Measurements from ENCODE around the gene C22orf23. TPM values are rescaled to one million over a fixed set of nuclear protein-coding genes. Genes with fewer than 3 reads are reported as not detected.
A peak's percentile ranks its signal among the peaks of the same experiment; 100 is the strongest.

The C22orf23 gene
- total and polyA plus RNA-seq, 4 donors: 0.18 TPM; not detected in 3

GRCh38 chr22:37917874-37918548 lies 35.4 kb downstream of the C22orf23 start:
- DNase-seq: no peak
- H3K4me3 ChIP-seq (ENCODE audit: low read length in 2 of 2): no peak overlapping the region
- H3K4me1 ChIP-seq (ENCODE audit: control insufficient read depth in 1 of 2, insufficient read depth in 2 of 2, low read length in 2 of 2): no peaks in the 10 kb centered on the region
- WGBS, 2 donors: 92 to 94% methylated on average over 4 of the region's 4 CpGs
- intact Hi-C loops (cut with DNase I): no loop called here
- H3K36me3 ChIP-seq (ENCODE audit: control insufficient read depth in 1 of 2, insufficient read depth in 2 of 2, low read length in 1 of 2): peaks cover 0 to 13% of the 10 kb centered on the region in 2 donors
- H3K27me3 ChIP-seq (ENCODE audit: control insufficient read depth in 1 of 2, insufficient read depth in 2 of 2, low read length in 1 of 2): no peaks in the 10 kb centered on the region
- H3K9me3 ChIP-seq (ENCODE audit: control insufficient read depth, low read length): no peaks in the 10 kb centered on the region
- no peak for ATAC-seq (ENCODE audit: low FRiP score)
- H3K27ac ChIP-seq (ENCODE audit: low read depth in 1 of 2, low read length in 2 of 2): no peak overlapping the region

GRCh38 chr22:37916311-37916710 lies 37.1 kb downstream of the C22orf23 start:
- no peaks in the 10 kb centered on the region for H3K4me1 ChIP-seq (ENCODE audit: control insufficient read depth in 1 of 2, insufficient read depth in 2 of 2, low read length in 2 of 2)
- no peaks in the 10 kb centered on the region for H3K27me3 ChIP-seq (ENCODE audit: control insufficient read depth in 1 of 2, insufficient read depth in 2 of 2, low read length in 1 of 2)
- ATAC-seq (ENCODE audit: low FRiP score): no peak
- no peak overlapping the region for H3K27ac ChIP-seq (ENCODE audit: low read depth in 1 of 2, low read length in 2 of 2)
- 87% methylated on average over 5 of the region's 5 CpGs for WGBS, 2 donors
- DNase-seq: no peak
- intact Hi-C loops (cut with DNase I): no loop called here
- H3K4me3 ChIP-seq (ENCODE audit: low read length in 2 of 2): no peak overlapping the region
- peaks cover 0 to 9% of the 10 kb centered on the region in 2 donors for H3K36me3 ChIP-seq (ENCODE audit: control insufficient read depth in 1 of 2, insufficient read depth in 2 of 2, low read length in 1 of 2)
- no peaks in the 10 kb centered on the region for H3K9me3 ChIP-seq (ENCODE audit: control insufficient read depth, low read length)

- ATAC-seq (ENCODE audit: low FRiP score): no peak
Measured at GRCh38 chr22:37913233-37913721, 40.1 kb downstream of the C22orf23 start.

GRCh38 chr22:37912171-37912570 lies 41.2 kb downstream of the C22orf23 start:
- DNase-seq (no peak), ATAC-seq (ENCODE audit: low FRiP score) (no peak)
- Histone ChIP-seq H3K27ac (ENCODE audit: low read depth in 1 of 2, low read length in 2 of 2) (no peak overlapping the region), H3K4me3 (ENCODE audit: low read length in 2 of 2) (no peak overlapping the region), H3K4me1 (ENCODE audit: control insufficient read depth in 1 of 2, insufficient read depth in 2 of 2, low read length in 2 of 2) (no peaks in the 10 kb centered on the region), H3K9me3 (ENCODE audit: control insufficient read depth, low read length) (no peaks in the 10 kb centered on the region), H3K27me3 (ENCODE audit: control insufficient read depth in 1 of 2, insufficient read depth in 2 of 2, low read length in 1 of 2) (no peaks in the 10 kb centered on the region), H3K36me3 (ENCODE audit: control insufficient read depth in 1 of 2, insufficient read depth in 2 of 2, low read length in 1 of 2) (peaks cover 0 to 2% of the 10 kb centered on the region in 2 donors)
- intact Hi-C loops (cut with DNase I): no loop called here
- WGBS, 2 donors: 81 to 85% methylated on average over 8 of the region's 8 CpGs

More at GRCh38 chr22:37913233-37913721, 40.1 kb downstream of the C22orf23 start:
- no peak for DNase-seq
- no peaks in the 10 kb centered on the region for H3K9me3 ChIP-seq (ENCODE audit: control insufficient read depth, low read length)
- H3K36me3 ChIP-seq (ENCODE audit: control insufficient read depth in 1 of 2, insufficient read depth in 2 of 2, low read length in 1 of 2): peaks cover 0 to 5% of the 10 kb centered on the region in 2 donors
- H3K27ac ChIP-seq (ENCODE audit: low read depth in 1 of 2, low read length in 2 of 2): no peak overlapping the region
- intact Hi-C loops (cut with DNase I): no loop called here
- WGBS, 2 donors: 86 to 88% methylated on average over 7 of the region's 7 CpGs
- H3K27me3 ChIP-seq (ENCODE audit: control insufficient read depth in 1 of 2, insufficient read depth in 2 of 2, low read length in 1 of 2): no peaks in the 10 kb centered on the region
- no peaks in the 10 kb centered on the region for H3K4me1 ChIP-seq (ENCODE audit: control insufficient read depth in 1 of 2, insufficient read depth in 2 of 2, low read length in 2 of 2)
- no peak overlapping the region for H3K4me3 ChIP-seq (ENCODE audit: low read length in 2 of 2)

DNA sequence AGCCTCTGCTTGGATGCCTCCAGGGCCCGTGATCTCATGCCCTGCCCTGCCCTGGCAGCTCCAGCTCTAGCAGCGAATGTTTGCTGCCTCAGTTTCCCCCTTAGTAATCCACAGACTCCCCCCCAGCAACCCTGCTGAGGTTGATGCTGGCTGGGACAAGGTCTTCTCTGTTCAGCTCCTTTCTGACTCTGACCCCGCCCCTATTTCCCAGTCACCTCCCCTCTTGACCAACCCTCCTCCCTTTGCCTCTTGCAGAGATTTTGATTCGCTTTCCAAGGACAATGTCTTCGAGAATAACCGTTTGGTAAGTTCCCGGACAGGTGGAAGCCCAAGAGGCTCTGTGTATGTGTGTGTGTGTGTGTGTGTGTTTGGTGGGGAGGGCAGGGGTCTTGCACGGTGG lies 41.7 kb downstream of the C22orf23 start:
- H3K27me3 ChIP-seq (ENCODE audit: control insufficient read depth in 1 of 2, insufficient read depth in 2 of 2, low read length in 1 of 2): no peaks in the 10 kb centered on the region
- 78% methylated on average over 8 of the region's 8 CpGs for WGBS, 2 donors
- peaks cover 0 to 2% of the 10 kb centered on the region in 2 donors for H3K36me3 ChIP-seq (ENCODE audit: control insufficient read depth in 1 of 2, insufficient read depth in 2 of 2, low read length in 1 of 2)
- no peak for ATAC-seq (ENCODE audit: low FRiP score)
- no peaks in the 10 kb centered on the region for H3K4me1 ChIP-seq (ENCODE audit: control insufficient read depth in 1 of 2, insufficient read depth in 2 of 2, low read length in 2 of 2)
- no peak overlapping the region for H3K27ac ChIP-seq (ENCODE audit: low read depth in 1 of 2, low read length in 2 of 2)
- H3K4me3 ChIP-seq (ENCODE audit: low read length in 2 of 2): no peak overlapping the region
- intact Hi-C loops (cut with DNase I): no loop called here
- no peak for DNase-seq
- H3K9me3 ChIP-seq (ENCODE audit: control insufficient read depth, low read length): no peaks in the 10 kb centered on the region

- ATAC-seq (ENCODE audit: low FRiP score) (peak; percentile 63), DNase-seq (no peak)
- intact Hi-C loops (cut with DNase I): no loop called here
- Histone ChIP-seq H3K4me3 (ENCODE audit: low read length in 2 of 2) (no peak overlapping the region), H3K27me3 (ENCODE audit: control insufficient read depth in 1 of 2, insufficient read depth in 2 of 2, low read length in 1 of 2) (no peaks in the 10 kb centered on the region), H3K27ac (ENCODE audit: low read depth in 1 of 2, low read length in 2 of 2) (no peak overlapping the region), H3K36me3 (ENCODE audit: control insufficient read depth in 1 of 2, insufficient read depth in 2 of 2, low read length in 1 of 2) (no peaks in the 10 kb centered on the region), H3K9me3 (ENCODE audit: control insufficient read depth, low read length) (no peaks in the 10 kb centered on the region), H3K4me1 (ENCODE audit: control insufficient read depth in 1 of 2, insufficient read depth in 2 of 2, low read length in 2 of 2) (no peaks in the 10 kb centered on the region)
- 34% methylated on average over 15 of the region's 15 CpGs for WGBS, 2 donors
Measured at GRCh38 chr22:37910890-37911672, 42.3 kb downstream of the C22orf23 start.

- H3K27me3 ChIP-seq (ENCODE audit: control insufficient read depth in 1 of 2, insufficient read depth in 2 of 2, low read length in 1 of 2): no peaks in the 10 kb centered on the region
- H3K9me3 ChIP-seq (ENCODE audit: control insufficient read depth, low read length): no peaks in the 10 kb centered on the region
- no peak for ATAC-seq (ENCODE audit: low FRiP score)
- H3K36me3 ChIP-seq (ENCODE audit: control insufficient read depth in 1 of 2, insufficient read depth in 2 of 2, low read length in 1 of 2): no peaks in the 10 kb centered on the region
- no peak overlapping the region for H3K4me3 ChIP-seq (ENCODE audit: low read length in 2 of 2)
- no peaks in the 10 kb centered on the region for H3K4me1 ChIP-seq (ENCODE audit: control insufficient read depth in 1 of 2, insufficient read depth in 2 of 2, low read length in 2 of 2)
- intact Hi-C loops (cut with DNase I): no loop called here
- 81 to 82% methylated on average over 7 of the region's 7 CpGs for WGBS, 2 donors
- no peak overlapping the region for H3K27ac ChIP-seq (ENCODE audit: low read depth in 1 of 2, low read length in 2 of 2)
- no peak for DNase-seq
Measured at GRCh38 chr22:37909766-37910165, 43.6 kb downstream of the C22orf23 start.

DNA sequence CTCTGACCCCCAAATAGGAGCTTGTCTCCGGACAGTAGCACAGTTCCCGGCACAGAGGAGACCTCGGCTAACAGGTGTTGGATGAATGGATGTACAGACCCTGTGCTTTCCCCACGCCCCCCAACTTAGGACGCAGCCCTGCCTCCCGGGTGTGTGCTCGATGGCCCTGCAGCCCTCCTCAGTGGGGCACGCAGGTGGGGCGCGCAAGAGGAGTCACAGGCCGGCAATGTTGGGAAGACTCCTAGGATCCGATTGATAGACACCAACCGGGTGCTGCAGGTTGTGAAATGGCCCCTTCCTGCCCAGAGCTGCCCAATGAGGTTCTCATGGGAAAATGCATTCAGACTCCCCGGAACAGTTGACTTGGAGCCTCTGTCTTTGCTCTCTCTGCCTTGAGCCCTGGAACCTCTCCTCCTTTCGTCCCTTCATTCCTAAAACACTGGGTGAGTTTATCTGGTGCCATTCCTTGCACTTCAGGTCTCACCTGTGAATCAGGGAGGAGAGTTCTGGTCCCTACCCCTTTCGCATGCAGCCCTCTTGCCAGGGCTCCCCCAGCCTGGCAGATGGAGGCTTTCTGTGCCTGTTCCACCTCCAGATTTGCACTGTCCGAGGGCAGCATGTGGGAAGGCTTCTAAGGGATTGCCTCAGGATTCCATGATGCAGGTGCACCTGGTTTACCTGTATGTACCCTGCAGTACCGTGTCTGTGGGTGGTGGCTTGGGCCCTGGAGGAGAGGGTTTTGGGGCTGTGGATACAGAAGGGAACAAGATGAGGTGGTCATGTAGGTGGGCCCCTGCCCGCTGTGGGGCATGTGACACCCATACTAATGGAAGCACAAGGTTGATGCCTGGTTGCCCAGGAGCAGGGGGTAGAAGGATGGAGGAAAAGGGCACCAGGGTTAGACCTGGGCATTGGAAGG lies 46.1 kb downstream of the C22orf23 start:
- DNase-seq (no peak), ATAC-seq (ENCODE audit: low FRiP score) (no peak)
- Histone ChIP-seq H3K27me3 (ENCODE audit: control insufficient read depth in 1 of 2, insufficient read depth in 2 of 2, low read length in 1 of 2) (no peaks in the 10 kb centered on the region), H3K27ac (ENCODE audit: low read depth in 1 of 2, low read length in 2 of 2) (peak overlapping the region in 1 of 2 donors; percentile 46), H3K4me3 (ENCODE audit: low read length in 2 of 2) (peak overlapping the region; percentile 67 to 85), H3K36me3 (ENCODE audit: control insufficient read depth in 1 of 2, insufficient read depth in 2 of 2, low read length in 1 of 2) (no peaks in the 10 kb centered on the region), H3K9me3 (ENCODE audit: control insufficient read depth, low read length) (no peaks in the 10 kb centered on the region), H3K4me1 (ENCODE audit: control insufficient read depth in 1 of 2, insufficient read depth in 2 of 2, low read length in 2 of 2) (no peaks in the 10 kb centered on the region)
- 25 to 34% methylated on average over 19 of the region's 19 CpGs for WGBS, 2 donors
- intact Hi-C loops (cut with DNase I): no loop called here
